GM12878 (cell line): ENCODE data around the gene MCUB. TPM values are rescaled to one million over a fixed set of nuclear protein-coding genes. Genes with fewer than 3 reads are reported as not detected.

Source experiments
- BCL11A ChIP-seq: IDR thresholded peaks from 2 replicates; pipeline ENCODE4 v1.6.1; 2011; ENCODE audit warnings: low read depth, low read length
- CBX3 ChIP-seq: fragments of 200-600 bp; sonication (generic); IDR thresholded peaks from 2 replicates; pipeline ENCODE4 v1.6.1; 2016; ENCODE audit warnings: low read depth, borderline replicate concordance
- CHD2 ChIP-seq: IDR thresholded peaks from 2 replicates; pipeline ENCODE4 v1.6.1; 2011; ENCODE audit warnings: low read depth, low read length, improper control_type of control experiment, borderline replicate concordance
- DPF2 ChIP-seq: fragments of 450-650 bp; IDR thresholded peaks from 2 replicates; pipeline ENCODE4 v1.6.1; 2017; ENCODE audit warnings: mild to moderate bottlenecking
- EED ChIP-seq: sonication (generic); IDR thresholded peaks from 2 replicates; pipeline ENCODE4 v1.6.1; 2016; ENCODE audit warnings: antibody characterized with exemption, low read depth
- FOXK2 ChIP-seq: fragments of 450-650 bp; IDR thresholded peaks from 2 replicates; pipeline ENCODE4 v1.6.1; 2017; ENCODE audit warnings: mild to moderate bottlenecking, moderate library complexity
- GABPA ChIP-seq: IDR thresholded peaks from 2 replicates; pipeline ENCODE4 v1.6.1; 2014; ENCODE audit warnings: antibody characterized with exemption, low read depth, mild to moderate bottlenecking, inconsistent platforms
- GATAD2B ChIP-seq: fragments of 450-650 bp; conservative IDR thresholded peaks from 2 replicates; pipeline ENCODE4 v1.6.1; 2017; ENCODE audit warnings: low read depth, mild to moderate bottlenecking, moderate library complexity
- HDGF ChIP-seq: fragments of 450-650 bp; IDR thresholded peaks from 2 replicates; pipeline ENCODE4 v1.6.1; 2016; ENCODE audit warnings: antibody characterized with exemption
- IRF4 ChIP-seq: IDR thresholded peaks from 2 replicates; pipeline ENCODE4 v1.6.1; 2011; ENCODE audit warnings: low read depth, low read length
- KAT2A ChIP-seq: conservative IDR thresholded peaks from 2 replicates; pipeline ENCODE4 v1.6.1; 2011; ENCODE audit warnings: low read depth, low read length; ENCODE audit not compliant: control insufficient read depth
- MYB ChIP-seq: fragments of 150-350 bp; IDR thresholded peaks from 2 replicates; pipeline ENCODE4 v1.6.1; 2014; ENCODE audit warnings: mild to moderate bottlenecking, low read depth, low read length, borderline replicate concordance
- PAX5 ChIP-seq: IDR thresholded peaks from 2 replicates; pipeline ENCODE4 v1.6.1; 2011; ENCODE audit warnings: low read depth, low read length, borderline replicate concordance
- PML ChIP-seq: IDR thresholded peaks from 2 replicates; pipeline ENCODE4 v1.6.1; 2012; ENCODE audit warnings: low read length, inconsistent platforms
- RAD21 ChIP-seq: IDR thresholded peaks from 2 replicates; pipeline ENCODE4 v1.6.1; 2011; ENCODE audit warnings: mild to moderate bottlenecking, low read depth, low read length, moderate library complexity; ENCODE audit not compliant: insufficient read depth
- RB1 ChIP-seq: fragments of 450-650 bp; formaldehyde crosslinking; IDR thresholded peaks from 2 replicates; pipeline ENCODE4 v1.6.1; 2017; ENCODE audit warnings: mild to moderate bottlenecking, borderline replicate concordance
- SIN3A ChIP-seq: IDR thresholded peaks from 2 replicates; pipeline ENCODE4 v1.6.1; 2012; ENCODE audit warnings: low read depth, low read length, improper control_type of control experiment
- SPI1 ChIP-seq: IDR thresholded peaks from 2 replicates; pipeline ENCODE4 v1.6.1; 2011; ENCODE audit warnings: low read depth, mild to moderate bottlenecking, low read length, moderate library complexity, borderline replicate concordance; ENCODE audit not compliant: insufficient read depth
- STAT1 ChIP-seq: fragments of 450-650 bp; conservative IDR thresholded peaks from 2 replicates; pipeline ENCODE4 v1.6.1; 2014; ENCODE audit warnings: antibody characterized with exemption, mild to moderate bottlenecking
- WRNIP1 ChIP-seq: IDR thresholded peaks from 2 replicates; pipeline ENCODE4 v1.6.1; 2011; ENCODE audit warnings: low read depth, low read length, improper control_type of control experiment, borderline replicate concordance
- YY1 ChIP-seq: IDR thresholded peaks from 2 replicates; pipeline ENCODE4 v1.6.1; 2011; ENCODE audit warnings: low read depth, mild to moderate bottlenecking, low read length
- ZNF217 ChIP-seq: fragments of 450-650 bp; IDR thresholded peaks from 2 replicates; pipeline ENCODE4 v1.6.1; 2017; ENCODE audit warnings: antibody characterized with exemption, mild to moderate bottlenecking
- polyA plus RNA-seq, 11 experiments: library from polyadenylated mRNA; depleted of rRNA in 4 of 11; unstranded in 6 of 11; stranded (reverse) in 5 of 11; fragments of >200 nt; fragmentation: Nextera tagmentation in 4 of 11; fragmentation: Illumina TruSeq in 1 of 11; extraction: Ambion mirVana in 4 of 11; extraction: Trizol in 1 of 11; gene quantifications; 1 replicate in 1 of 11; 2 replicates in 10 of 11; pipeline versions ENCODE4 v1.2.1 to v1.2.3, GENCODE V29; 2011 to 2016; ENCODE audit warnings: inconsistent platforms in 2 of 11, missing spikeins in 2 of 11, low read depth in 1 of 11
- total RNA-seq, 4 experiments: library from RNA; depleted of rRNA in 3 of 4; stranded (reverse); fragments of >200 nt in 3 of 4; fragmentation: Illumina TruSeq in 1 of 4; extraction: Trizol in 1 of 4; gene quantifications; 2 replicates each; pipeline versions ENCODE4 v1.2.1 to v1.2.3, GENCODE V29; 2013 to 2021
- TF ChIP-seq, protein P1 (sequence below): fragments of 450-650 bp; IDR thresholded peaks from 2 replicates; pipeline ENCODE4 v1.6.1; 2017; ENCODE audit warnings: mild to moderate bottlenecking
- TF ChIP-seq, protein P2 (sequence below): IDR thresholded peaks from 2 replicates; pipeline ENCODE4 v1.6.1; 2012; ENCODE audit warnings: low read depth, low read length, improper control_type of control experiment
- TF ChIP-seq, protein P3 (sequence below): fragments of 450-650 bp; IDR thresholded peaks from 2 replicates; pipeline ENCODE4 v1.6.1; 2017; ENCODE audit warnings: low read depth, mild to moderate bottlenecking, moderate library complexity

MCUB gene
- total and polyA plus RNA-seq, 10 of the 15 experiments (the other 5 are each of a cell fraction or from before 2014, with no cell fraction given): 4.7 to 63.7 (median 39.4) TPM

DNA sequence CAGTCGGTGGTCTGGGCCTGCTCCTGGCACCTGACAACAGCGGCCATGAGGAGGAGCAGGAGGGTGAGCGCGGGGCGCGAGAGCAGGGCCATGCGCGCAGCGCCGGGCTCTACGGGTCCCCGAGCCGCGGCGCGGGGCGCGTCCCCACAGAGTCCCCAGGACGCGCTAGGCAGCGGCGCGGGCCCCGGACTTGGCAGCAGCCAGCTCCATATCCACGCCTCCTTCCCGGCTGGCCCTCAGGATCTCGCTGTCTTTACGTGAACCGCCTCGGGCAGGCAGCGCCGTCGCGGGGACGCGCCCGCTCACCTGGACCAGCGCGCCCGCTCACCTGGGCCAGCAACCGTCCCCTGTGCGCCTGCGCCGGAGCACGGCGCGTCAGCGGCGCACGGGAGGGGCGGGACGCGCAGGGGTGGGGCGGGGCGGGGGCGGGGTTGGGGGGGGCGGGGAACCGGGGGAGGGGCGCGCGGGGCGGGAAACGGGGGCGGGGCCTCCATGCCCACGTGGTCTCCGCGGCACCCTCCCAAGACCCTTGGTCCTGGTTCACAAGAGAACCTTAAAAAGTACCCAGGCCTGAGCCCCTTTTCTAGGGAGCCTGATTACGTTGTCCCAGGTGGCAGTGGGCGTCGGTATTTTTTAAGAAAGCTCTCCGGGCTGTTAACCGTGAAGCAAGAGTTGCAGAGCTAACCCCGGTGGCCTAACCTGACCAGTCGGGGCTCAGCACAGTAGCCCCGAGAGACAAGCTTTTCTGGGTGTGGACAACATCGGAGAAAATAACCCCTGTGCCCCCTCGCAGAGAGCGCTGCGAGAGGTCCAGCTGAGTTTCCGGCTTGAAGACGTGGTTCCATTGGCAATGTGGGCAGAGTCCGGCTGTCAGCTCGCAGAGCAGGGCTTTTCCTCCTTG is 169.9 kb downstream of the MCUB start, which contains the start of gene PLA2G12A (continued):
- TF ChIP-seq, protein P1, sequence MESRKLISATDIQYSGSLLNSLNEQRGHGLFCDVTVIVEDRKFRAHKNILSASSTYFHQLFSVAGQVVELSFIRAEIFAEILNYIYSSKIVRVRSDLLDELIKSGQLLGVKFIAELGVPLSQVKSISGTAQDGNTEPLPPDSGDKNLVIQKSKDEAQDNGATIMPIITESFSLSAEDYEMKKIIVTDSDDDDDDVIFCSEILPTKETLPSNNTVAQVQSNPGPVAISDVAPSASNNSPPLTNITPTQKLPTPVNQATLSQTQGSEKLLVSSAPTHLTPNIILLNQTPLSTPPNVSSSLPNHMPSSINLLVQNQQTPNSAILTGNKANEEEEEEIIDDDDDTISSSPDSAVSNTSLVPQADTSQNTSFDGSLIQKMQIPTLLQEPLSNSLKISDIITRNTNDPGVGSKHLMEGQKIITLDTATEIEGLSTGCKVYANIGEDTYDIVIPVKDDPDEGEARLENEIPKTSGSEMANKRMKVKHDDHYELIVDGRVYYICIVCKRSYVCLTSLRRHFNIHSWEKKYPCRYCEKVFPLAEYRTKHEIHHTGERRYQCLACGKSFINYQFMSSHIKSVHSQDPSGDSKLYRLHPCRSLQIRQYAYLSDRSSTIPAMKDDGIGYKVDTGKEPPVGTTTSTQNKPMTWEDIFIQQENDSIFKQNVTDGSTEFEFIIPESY: 0 out of 2 replicates have a peak, but pooled peaks have one; percentile 29
- TF ChIP-seq, protein P2, sequence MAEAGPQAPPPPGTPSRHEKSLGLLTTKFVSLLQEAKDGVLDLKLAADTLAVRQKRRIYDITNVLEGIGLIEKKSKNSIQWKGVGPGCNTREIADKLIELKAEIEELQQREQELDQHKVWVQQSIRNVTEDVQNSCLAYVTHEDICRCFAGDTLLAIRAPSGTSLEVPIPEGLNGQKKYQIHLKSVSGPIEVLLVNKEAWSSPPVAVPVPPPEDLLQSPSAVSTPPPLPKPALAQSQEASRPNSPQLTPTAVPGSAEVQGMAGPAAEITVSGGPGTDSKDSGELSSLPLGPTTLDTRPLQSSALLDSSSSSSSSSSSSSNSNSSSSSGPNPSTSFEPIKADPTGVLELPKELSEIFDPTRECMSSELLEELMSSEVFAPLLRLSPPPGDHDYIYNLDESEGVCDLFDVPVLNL: no peak
- TF ChIP-seq MYB (no peak), CBX3 (no peak), SIN3A (no peak), BCL11A (no peak), SPI1 (no peak), DPF2 (no peak), RB1 (peak; percentile 74; the same call in 1 of the 2 replicates), ZNF217 (peak; percentile 50; the same call in 1 of the 2 replicates), PAX5 (no peak), IRF4 (no peak), GABPA (no peak), WRNIP1 (no peak), RAD21 (no peak), KAT2A (no peak), PML (no peak), FOXK2 (no peak; the same call in 1 of the 2 replicates), EED (no peak), CHD2 (0 out of 2 replicates have a peak, but pooled peaks have one; percentile 28), STAT1 (no peak), HDGF (no peak), YY1 (no peak), GATAD2B (peak; percentile 43; the same call in 1 of the 2 replicates)
- TF ChIP-seq, protein P3, sequence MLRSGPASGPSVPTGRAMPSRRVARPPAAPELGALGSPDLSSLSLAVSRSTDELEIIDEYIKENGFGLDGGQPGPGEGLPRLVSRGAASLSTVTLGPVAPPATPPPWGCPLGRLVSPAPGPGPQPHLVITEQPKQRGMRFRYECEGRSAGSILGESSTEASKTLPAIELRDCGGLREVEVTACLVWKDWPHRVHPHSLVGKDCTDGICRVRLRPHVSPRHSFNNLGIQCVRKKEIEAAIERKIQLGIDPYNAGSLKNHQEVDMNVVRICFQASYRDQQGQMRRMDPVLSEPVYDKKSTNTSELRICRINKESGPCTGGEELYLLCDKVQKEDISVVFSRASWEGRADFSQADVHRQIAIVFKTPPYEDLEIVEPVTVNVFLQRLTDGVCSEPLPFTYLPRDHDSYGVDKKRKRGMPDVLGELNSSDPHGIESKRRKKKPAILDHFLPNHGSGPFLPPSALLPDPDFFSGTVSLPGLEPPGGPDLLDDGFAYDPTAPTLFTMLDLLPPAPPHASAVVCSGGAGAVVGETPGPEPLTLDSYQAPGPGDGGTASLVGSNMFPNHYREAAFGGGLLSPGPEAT: peak; percentile 39; the same call in 1 of the 2 replicates
